GM10266 (cell line): ENCODE results near the gene GREM2.

ENCODE experiments used
- DNase-seq: peaks from one replicate; pipeline ENCODE4 v3.0.0; 2012; ENCODE audit errors: extremely low spot score
- CTCF ChIP-seq: IDR thresholded peaks from 2 replicates; pipeline ENCODE4 v1.5.1; 2012; ENCODE audit warnings: mild to moderate bottlenecking, low read depth; ENCODE audit not compliant: control insufficient read depth, insufficient read depth; ENCODE audit errors: missing control alignments

GREM2 gene

GRCh38 chr1:240619906-240620621 is 8.1 kb upstream of the GREM2 start:
- TF ChIP-seq CTCF, result no peak
- DNase-seq, result no peak

- no peak for DNase-seq
- no peak for TF ChIP-seq CTCF
These were observed 7.4 kb upstream of the GREM2 start for GRCh38 chr1:240619357-240619756.

DNA sequence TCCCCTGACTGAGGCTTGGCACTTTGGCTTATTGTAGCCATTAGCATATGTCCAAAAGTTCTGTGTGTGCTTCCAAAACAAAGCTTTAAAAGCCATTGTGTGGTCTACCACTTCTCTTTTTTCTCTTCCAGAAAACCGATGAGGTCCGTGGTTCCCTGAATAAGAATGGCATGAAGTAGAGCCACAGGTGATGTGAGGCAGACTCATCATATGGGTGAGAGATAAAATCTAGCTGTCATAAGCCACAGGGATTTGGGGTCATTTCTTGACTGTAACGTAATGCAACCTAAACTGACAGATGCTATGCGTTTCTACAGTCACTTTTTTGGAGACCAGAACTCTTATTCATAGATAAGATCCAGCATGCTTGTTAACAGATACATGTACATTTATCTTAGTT is 7.0 kb upstream of the GREM2 start:
- no peak for DNase-seq
- TF ChIP-seq CTCF, result no peak

DNA sequence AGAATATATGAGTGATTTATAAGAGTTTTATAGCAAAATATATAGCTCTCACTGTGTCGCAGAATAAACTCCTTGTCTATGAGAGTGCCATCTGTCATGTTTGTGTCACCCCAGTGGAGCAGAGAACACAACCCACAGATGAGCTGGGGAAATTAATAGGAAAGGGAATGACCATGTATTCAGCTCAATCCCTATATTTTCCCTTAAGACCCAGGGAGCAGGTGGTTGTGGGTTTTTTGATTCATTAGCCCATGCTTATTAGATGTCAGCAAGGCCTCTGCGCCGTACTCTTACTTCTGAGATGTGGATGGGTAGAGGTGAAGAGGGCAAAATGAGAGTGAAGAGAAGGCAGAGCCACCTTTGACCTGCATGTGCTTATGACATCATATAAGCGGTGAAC is 4.1 kb upstream of the GREM2 start:
- no peak for DNase-seq
- TF ChIP-seq CTCF, result no peak

DNA sequence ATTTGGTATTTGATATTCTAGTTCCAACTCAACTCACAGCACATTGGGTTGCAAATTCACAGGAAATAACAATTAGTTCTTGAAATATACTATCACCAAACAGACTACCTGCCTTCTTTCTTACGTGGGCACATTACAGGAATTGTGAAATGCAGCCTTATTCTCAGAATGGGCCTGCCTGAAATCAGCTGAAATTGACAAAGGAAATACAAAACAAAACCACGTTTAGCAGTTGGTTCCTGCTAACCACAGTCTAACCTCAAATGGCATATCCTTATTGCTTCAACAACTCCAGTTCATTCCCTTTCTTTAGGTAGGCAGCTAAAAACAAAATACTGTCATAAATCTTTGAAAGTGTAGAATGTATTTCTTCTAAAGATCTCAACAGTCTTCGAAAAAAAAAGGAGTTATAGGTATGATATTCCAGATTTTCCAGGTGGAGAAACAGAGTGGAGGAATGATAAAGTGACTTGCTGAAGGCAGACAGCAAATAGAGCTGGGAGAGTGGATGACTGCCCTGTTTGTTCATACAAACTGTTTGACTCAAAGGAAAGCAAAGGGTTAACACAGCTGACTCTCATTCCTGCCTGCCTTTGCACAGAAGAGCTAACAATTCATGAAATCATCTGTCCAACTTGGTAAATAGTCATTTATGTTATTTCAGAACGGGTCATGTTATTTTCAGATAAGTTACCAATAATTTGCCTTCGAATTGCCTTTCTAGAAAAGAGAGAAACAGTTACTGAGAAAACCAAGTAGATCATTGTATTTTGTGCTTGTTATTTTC is 1.6 kb upstream of the GREM2 start:
- no peak for TF ChIP-seq CTCF
- no peak for DNase-seq

DNA sequence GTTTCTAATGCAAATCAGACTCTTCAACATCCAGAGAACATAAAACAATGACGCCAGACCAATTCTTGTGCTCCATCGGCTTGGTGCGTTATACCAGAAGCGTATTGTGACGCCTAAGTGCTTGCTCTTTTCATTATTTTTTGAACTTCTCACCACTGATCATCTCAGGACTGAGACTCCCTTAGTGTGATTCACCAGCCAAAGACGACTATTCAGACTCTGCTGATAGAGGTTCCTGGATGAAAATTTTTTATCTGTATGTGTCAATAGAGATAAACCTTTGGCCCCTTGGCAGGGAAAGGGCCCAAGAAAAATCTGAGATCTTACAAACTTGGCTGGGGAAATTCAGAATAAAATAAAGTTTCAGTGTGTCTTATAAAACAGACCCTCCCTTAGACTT is 856 bp upstream of the GREM2 start:
- no peak for DNase-seq
- TF ChIP-seq CTCF, result no peak

GRCh38 chr1:240611228-240611618 is 732 bp downstream of the GREM2 start:
- TF ChIP-seq CTCF, result no peak
- no peak for DNase-seq
